ENCODE data around the gene FGD4.

DNA sequence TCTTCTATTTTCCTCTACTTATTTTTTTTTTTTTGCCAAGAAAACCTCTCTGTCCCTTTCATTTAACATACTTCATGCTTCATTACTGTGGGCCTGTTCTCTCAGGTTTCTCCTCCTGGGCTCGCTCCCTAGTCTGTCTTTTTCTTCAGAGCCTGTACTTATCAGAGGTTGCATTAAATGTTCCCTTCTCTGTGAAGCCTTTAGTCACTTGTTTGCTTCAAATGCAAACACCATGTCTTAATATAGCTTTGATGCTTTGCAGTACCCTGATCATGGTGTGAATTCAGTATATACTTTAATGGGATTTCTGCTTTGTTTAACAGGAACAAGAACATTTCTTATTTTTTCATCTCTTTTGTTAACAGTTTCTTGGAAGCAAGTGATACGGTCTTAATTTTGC is 207.1 kb downstream of the FGD4 start:
- TF ChIP-seq TCF4 (CRISPR knock-in tag; IDR thresholded peaks at IDR 0.05; ENCODE audit: borderline replicate concordance) = no peak
- TF ChIP-seq, protein P1, sequence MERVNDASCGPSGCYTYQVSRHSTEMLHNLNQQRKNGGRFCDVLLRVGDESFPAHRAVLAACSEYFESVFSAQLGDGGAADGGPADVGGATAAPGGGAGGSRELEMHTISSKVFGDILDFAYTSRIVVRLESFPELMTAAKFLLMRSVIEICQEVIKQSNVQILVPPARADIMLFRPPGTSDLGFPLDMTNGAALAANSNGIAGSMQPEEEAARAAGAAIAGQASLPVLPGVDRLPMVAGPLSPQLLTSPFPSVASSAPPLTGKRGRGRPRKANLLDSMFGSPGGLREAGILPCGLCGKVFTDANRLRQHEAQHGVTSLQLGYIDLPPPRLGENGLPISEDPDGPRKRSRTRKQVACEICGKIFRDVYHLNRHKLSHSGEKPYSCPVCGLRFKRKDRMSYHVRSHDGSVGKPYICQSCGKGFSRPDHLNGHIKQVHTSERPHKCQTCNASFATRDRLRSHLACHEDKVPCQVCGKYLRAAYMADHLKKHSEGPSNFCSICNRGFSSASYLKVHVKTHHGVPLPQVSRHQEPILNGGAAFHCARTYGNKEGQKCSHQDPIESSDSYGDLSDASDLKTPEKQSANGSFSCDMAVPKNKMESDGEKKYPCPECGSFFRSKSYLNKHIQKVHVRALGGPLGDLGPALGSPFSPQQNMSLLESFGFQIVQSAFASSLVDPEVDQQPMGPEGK (CRISPR knock-in tag; IDR thresholded peaks at IDR 0.05; ENCODE audit: borderline replicate concordance) = no peak
- TF ChIP-seq SNAI2 (CRISPR knock-in tag; IDR thresholded peaks at IDR 0.05) = no peak

Measured in SK-N-SH treated with all-trans-retinoic acid at 6 μM for 48 hours (cell line).